ENCODE data around the gene TMEM120B.

TMEM120B gene

GRCh38 chr12:121802485-121802842, 89.9 kb downstream of the TMEM120B start:
- no peak for DNase-seq

- DNase-seq, result peak; percentile 61 to 99 (median 92)
Observed at GRCh38 chr12:121802843-121803698, 90.5 kb downstream of the TMEM120B start.

GRCh38 chr12:121803861-121804416, 91.4 kb downstream of the TMEM120B start, which contains the start of gene SETD1B:
Gene SETD1B, plus strand, starts transcription at chr12:121804009. Its CDS starts 729 bp downstream, at chr12:121804738.
- DNase-seq, result peak in 41 of 51 donors; percentile 14 to 81 (median 45)

DNA sequence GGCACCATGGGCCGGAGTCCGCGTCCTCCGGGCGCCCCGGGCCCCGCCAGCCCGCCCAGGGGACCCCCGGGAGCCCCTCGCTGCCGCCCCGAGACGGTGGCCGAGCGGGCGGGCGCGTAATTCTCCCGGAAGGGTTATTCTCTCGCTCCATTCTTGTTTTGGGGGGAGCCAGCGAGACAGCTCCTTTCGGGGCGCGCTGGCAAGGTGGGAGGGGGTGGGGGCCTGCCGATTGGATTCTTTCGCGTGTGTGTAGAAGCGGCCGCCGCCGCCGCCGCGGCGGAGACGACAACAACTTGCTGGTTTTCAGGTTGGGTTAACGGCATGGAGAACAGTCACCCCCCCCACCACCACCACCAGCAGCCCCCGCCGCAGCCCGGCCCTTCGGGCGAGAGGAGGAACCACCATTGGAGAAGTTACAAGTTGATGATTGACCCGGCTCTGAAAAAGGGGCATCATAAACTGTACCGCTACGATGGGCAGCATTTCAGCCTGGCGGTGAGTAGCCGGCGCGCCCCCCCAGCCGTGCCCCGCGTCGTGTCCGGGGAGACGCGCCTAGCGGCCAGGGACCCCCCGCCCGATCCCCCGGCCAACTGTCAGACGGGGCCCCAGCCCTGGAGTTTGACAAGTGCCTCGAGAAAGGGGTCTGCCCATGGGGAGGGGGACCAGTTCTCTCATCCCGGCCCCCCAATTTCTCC, 92.0 kb downstream of the TMEM120B start:
- peak in 23 of 51 donors; percentile 13 to 65 (median 28) for DNase-seq

DNA sequence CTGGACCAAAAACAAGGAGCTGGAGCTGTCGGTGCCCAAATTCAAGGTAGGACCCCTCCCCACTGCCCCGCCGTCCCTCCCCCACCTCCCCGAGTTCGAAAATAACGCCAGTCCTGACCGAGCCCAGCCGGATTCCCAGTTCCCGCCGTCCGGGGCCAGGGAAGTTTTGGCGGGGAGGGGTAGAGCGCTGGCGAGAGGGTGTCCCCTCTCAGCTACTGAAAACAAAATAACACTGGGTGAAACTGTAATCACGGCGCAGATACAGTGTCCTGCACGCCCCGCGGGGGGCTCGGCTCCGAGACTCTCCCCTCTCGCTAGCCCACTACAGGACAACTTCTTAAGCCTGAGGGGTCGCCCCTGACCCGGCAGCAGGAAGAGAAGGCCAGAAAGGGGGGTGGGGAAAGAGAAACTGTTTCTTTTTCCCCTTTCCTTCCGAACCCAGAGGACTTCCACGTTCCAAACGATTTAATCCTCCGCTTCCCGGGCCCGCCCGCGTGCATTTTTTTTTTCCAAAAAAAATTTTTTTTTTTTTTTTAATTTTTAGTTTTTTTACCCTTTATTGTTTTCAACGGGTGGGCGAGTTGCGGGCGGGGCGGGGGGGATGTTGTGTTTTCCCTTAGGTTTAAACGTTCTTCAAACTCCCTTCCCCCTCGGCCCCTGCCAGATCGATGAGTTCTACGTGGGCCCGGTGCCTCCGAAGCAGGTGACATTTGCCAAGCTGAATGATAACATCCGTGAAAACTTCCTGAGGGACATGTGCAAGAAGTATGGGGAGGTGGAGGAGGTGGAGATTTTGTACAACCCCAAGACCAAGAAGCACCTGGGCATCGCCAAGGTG, 92.8 kb downstream of the TMEM120B start:
- peak in 3 of 51 donors; percentile 9 to 32 (median 12) for DNase-seq

- peak in 1 of 51 donors; percentile 22 for DNase-seq
Observed at GRCh38 chr12:121806009-121806545, 93.5 kb downstream of the TMEM120B start.

DNA sequence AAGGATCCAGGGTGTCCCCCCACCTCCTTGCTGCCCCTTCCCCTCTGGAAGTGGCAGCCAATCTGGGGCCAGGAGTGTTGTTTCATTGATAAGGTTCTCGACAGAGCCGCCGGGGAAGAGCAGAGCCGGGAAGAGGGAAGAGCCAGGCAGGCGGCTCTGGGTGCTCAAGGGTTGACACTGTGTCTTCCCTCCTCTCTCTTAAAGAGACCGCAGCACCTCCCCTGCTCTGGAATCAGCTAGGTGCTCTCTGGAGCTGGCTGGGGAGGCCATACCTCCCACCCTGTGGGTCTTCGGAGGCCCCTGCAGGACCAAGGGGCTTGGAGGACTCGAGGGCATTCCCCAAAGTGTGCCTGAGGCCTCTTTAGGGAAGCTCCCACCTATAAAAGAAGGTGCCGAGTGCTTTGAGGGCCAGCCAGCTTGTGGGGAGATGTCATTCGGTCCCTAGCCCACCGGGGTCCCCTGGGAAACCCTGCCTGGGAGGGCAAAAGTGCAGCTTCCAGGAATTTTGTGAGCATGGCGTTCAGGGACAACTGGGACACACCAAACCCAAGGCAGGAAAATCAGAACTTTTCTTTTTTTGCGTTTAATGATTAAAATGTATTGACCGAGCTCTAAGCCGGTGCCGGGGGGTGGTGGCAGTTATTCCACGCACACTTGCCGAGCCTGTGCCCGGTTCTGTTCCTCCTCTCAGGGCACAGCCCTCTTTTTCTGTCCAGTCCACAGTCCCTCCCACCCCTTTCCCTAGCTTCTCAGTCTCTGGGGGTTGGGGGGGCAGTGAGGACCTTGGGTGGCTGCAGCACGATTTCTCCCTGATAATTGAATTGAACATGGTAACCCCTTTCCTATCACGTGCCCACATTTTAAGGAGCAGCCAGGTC, 94.2 kb downstream of the TMEM120B start:
- peak in 10 of 51 donors; percentile 4 to 38 (median 22) for DNase-seq

DNA sequence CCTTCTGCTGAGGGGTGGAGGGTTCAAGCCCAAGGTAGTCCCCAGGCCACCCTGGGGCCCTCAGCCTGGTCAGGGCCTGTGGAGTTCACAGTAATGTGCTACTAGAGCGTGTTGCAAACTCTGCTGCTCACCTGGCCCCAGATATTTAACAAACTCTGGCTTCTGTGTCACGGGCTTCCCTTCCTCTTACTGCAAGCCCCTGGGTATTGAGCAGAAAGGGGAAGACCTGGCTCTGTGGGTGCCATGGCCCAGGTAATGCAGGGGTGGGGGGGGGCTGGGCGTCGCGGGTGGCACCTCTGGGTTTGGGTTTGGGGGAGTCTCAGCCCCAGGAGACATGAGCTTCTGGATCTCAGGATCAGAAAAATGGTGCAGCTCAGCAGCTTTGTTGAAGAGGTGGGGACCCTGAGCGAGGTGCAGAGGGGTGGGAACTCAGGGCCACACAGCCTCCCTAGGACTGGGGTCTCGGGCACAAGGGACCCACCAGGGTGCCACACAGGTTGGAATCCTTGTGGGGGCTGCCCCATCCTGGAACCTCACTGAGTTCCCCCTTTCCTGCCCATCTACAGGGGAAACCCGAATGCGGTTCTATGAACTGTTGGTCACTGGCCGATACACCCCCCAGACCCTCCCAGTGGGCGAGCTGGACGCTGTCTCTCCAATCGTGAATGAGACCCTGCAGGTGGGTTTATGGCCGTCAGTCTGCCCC, 95.2 kb downstream of the TMEM120B start:
- DNase-seq, result no peak

GRCh38 chr12:121808623-121809022, 96.1 kb downstream of the TMEM120B start:
- no peak for DNase-seq

DNA sequence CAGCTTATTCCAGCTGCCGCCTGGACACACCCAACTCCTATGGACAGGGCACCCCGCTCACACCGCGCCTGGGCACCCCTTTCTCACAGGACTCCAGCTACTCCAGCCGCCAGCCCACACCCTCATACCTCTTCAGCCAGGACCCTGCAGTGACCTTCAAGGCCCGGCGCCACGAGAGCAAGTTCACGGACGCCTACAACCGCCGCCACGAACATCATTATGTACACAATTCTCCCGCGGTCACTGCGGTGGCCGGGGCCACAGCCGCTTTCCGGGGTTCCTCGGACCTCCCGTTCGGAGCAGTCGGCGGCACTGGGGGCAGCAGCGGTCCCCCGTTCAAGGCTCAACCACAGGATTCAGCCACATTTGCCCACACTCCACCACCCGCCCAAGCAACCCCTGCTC, 97.2 kb downstream of the TMEM120B start:
- DNase-seq, result no peak

GRCh38 chr12:121810234-121810817, 97.8 kb downstream of the TMEM120B start:
- no peak for DNase-seq

DNA sequence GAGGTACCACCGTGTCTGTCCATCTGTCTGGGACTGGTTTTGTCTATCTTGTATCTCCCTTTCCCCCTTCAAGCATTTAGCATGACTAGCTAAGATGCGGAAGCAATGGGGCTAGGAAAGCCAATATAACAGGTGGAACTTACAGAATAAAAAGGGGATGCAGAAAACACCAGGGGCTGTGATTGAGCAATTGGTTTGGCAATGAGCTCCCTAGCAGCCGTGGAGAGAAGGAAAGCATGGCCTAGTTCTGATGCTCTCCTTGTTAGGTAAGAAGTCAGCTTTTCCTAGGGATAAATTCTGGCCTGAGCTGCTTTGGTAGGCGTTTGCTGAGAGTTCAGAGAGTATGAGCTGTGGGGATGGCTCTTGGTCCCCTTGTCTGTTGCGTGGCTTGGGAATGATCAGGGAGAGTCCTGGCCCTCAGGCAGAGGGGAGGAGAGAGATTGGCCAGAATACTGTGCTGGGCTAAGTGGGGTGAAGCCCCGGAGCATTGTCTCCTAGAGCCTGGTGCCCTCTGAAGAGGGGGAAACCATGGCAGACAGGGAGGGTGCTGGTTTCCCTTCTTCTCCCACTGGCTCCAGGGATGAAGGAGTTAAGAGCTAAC, 98.4 kb downstream of the TMEM120B start:
- no peak for DNase-seq

DNA sequence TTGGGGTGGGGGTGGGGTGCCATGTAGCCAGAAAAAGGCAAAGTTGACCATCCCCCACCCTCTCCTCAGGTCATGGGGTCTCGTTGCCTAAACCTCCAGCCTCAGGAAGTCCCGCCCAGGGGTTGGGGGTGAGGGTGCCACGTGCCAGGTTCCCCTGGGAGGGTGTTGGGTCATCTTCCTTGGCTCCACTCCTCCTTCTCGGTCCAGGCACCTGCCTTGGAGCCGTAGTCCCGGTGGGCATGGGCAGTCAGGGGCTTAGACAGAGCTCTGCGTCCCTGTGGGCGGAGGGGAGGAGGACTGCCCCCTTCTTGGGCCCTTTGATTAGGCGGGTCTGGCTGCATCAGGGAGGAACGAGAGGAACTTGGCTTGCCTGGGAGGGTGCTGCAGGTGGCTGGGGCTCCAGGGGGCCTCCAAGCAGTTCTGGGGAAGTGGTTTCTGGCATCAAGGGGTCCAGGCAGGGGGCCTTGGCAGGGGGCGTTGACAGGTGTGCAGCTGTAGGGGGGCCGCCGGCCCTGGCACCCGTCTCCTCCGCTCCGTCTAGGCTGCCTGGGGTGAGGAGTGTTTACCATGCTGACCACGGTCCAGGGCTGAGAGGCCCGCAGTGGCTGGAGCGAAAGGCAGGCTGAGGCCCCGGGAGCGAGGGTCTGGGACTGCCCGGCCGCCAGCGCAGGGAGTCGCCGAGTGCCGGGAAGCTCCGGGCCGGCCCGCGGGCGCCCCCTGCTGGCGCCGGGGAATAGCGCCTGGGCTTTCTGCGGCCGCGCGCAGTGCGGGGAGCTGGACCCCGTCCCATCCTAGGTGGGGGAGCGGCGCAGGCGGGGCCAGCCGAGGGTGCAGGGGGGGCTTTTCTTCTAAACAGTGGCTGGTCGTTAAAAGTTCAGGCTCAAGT, 99.1 kb downstream of the TMEM120B start:
- peak in 43 of 51 donors; percentile 18 to 82 (median 43) for DNase-seq

- DNase-seq, result peak in 39 of 51 donors; percentile 6 to 67 (median 40)
Observed at GRCh38 chr12:121812320-121812871, 99.8 kb downstream of the TMEM120B start.

DNA sequence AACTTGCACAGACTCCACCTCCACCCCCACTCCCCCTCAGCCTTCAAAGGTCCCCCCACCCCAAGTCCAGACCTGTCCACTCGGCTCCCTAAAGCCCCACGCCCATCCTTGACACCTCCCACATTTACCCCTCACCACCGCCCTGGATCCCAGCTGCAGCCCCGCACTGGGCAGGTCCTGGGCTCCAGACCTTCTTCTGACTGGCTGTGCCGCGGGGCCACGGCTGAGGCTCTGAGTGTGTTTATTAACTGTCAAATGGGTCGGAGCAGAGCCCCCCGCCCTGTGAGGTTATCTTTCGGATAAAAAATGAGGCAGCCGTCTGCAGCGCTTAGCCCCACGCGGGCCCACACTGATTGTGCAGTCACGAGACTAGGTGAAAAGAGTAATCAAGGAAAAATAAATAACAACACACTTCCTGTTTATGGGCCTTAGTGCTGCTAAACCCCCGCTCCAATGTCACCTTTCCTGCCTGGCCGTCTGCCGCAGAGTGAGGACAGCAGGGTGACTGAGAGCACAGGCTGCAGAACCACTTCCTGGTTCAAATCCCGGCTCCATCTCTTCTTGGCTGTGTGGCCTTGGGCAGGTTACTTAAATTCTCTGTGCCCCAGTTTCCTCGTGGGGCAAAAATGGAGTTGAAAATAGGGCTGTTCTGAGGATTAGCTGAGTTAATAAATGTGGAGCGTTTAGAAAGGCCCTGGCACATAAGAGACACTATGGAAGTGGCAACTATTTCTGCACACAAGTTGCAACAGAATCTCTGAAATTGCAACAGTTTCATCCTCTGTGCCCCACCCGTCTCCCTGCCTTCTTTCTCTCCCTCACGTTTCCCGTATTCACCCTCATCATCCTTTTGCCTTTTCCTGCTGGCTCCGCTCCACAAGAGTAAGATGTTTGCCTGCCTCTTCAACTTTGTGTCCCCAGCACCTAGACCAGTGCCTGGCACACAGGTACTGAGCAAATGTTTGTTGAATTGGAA, 100.7 kb downstream of the TMEM120B start:
- no peak for DNase-seq

- no peak for DNase-seq
Observed at GRCh38 chr12:121813951-121814350, 101.4 kb downstream of the TMEM120B start.
